Measurements from ENCODE around the gene RASGRP2. TPM values are rescaled to one million over a fixed set of nuclear protein-coding genes. Genes with fewer than 3 reads are reported as not detected.
A peak's percentile ranks its signal among the peaks of the same experiment; 100 is the strongest.

Gene RASGRP2
- 4.0 and 4.1 TPM in 2 replicates for total RNA-seq (2022)
- percentile 19 among the genes with signal in this experiment for Bru-seq, nascent RNA
- BruChase-seq, experiment 1, labeled RNA remaining after a 2-hour chase, result percentile 31 among the genes with signal in this experiment
- percentile 33 among the genes with signal in this experiment for BruChase-seq, experiment 2, labeled RNA remaining after a 6-hour chase
- long read RNA-seq, partial matches to known transcripts, result 0 of 3 reads
- long read RNA-seq, other reads (novel, unspliced or antisense), result 1 of 3 reads

DNA sequence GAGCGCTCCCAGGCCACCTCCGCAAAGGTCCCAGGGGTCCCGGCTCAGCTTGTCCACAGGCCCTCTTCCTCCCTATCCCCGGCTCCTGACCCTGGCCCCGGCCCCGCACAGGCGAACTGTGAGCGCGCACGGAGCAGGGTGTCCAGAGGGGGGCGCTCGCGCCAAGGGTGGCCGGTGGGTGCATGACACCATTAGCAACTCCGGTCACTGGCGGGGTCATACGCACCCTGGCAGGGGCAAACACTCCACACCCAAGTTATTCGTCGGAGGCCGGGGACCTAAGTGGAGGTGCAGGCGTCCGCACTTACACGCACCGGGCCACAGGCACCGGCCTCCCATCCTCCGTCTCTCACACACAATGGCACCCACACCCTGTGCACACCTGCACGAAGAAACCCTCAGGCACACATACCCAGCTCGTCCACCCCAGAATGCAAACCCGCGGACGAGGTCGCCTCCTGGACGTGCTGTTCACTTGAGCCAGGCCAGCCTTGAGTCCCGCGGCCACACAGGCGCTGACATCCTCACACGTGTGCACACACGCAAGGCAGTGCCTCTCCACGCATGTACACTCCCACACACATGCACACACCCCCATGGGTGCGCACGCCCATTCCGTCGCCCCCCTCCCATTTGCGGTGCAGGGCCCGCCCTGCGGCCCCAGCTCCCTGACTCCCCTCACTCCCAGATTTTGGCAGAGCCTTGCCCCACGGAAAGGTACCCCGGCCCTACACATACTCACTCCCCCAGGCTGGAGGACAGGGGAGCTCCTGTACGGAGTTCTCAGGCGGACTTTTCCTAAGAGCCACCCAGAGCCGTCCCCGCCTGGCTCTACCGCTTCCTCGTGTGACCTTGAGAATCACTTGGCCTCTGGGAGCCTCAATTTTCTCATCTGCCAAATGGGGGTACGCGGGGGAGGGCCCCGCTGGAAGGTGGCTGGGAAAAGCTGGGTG is at the start of gene RASGRP2:
Gene RASGRP2 (minus strand): TSS at position 552 of the 953 bp plus-strand sequence. CDS start 1,276 bp downstream, outside the sequence.
- Mint-ChIP-seq H3K9me3 (ENCODE audit: unreplicated experiment) (no peaks in the 10 kb centered on the region), H3K36me3 (ENCODE audit: insufficient read depth, unreplicated experiment) (peaks cover 11% of the 10 kb centered on the region), H3K4me1 (ENCODE audit: low read depth, unreplicated experiment) (peaks cover 9% of the 10 kb centered on the region), H3K27me3 (ENCODE audit: insufficient read depth, unreplicated experiment) (peaks cover 6% of the 10 kb centered on the region), H3K27ac (ENCODE audit: unreplicated experiment) (no peak within 1 kb of the TSS), H3K4me3 (ENCODE audit: unreplicated experiment) (peak within 1 kb of the TSS; percentile 69)
- no peaks in the 10 kb centered on the region for H3K36me3 ChIP-seq (ENCODE audit: control insufficient read depth, insufficient read depth, low read length)
- peak within 1 kb of the TSS; percentile 59 for H3K4me3 ChIP-seq (ENCODE audit: low read depth, low read length)
- ChIA-PET CTCF (interaction anchor here (0.6 to 2.4 kb wide), 12 partner anchors 28 to 426 kb away, joined by 3 to 11 read pairs (median 4); partner anchors contain the start of genes MEN1 and PRDX5), POLR2A (interaction anchor here (0.6 to 1.6 kb wide), 2 partner anchors 33 to 35 kb away, joined by 3 to 10 read pairs; partner anchors contain the start of gene SF1)
- intact Hi-C loops (cut with micrococcal nuclease; ENCODE audit: unreplicated experiment), result loop anchor here (1.0 kb wide), 1 partner anchor 56 kb away; no protein-coding TSS in a partner anchor
- TF ChIP-seq, protein P1, sequence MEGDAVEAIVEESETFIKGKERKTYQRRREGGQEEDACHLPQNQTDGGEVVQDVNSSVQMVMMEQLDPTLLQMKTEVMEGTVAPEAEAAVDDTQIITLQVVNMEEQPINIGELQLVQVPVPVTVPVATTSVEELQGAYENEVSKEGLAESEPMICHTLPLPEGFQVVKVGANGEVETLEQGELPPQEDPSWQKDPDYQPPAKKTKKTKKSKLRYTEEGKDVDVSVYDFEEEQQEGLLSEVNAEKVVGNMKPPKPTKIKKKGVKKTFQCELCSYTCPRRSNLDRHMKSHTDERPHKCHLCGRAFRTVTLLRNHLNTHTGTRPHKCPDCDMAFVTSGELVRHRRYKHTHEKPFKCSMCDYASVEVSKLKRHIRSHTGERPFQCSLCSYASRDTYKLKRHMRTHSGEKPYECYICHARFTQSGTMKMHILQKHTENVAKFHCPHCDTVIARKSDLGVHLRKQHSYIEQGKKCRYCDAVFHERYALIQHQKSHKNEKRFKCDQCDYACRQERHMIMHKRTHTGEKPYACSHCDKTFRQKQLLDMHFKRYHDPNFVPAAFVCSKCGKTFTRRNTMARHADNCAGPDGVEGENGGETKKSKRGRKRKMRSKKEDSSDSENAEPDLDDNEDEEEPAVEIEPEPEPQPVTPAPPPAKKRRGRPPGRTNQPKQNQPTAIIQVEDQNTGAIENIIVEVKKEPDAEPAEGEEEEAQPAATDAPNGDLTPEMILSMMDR (IDR thresholded peaks at IDR 0.05; ENCODE audit: insufficient read depth in 1 of 2, low read depth in 1 of 2, low read length in 1 of 2, severe bottlenecking in 1 of 2, unreplicated experiment in 1 of 2), result peak; percentile 62 to 73
- H3K9me3 ChIP-seq, result no peaks in the 10 kb centered on the region
- no TSS peak for BruUV-seq (replicated peaks)
- H3K4me1 ChIP-seq, result peaks cover 38% of the 10 kb centered on the region
- H3K27me3 ChIP-seq (replicated peaks; ENCODE audit: control insufficient read depth, insufficient read depth, low read length), result no peaks in the 10 kb centered on the region
- DNase-seq, result peak; percentile 78 to 87

DNA sequence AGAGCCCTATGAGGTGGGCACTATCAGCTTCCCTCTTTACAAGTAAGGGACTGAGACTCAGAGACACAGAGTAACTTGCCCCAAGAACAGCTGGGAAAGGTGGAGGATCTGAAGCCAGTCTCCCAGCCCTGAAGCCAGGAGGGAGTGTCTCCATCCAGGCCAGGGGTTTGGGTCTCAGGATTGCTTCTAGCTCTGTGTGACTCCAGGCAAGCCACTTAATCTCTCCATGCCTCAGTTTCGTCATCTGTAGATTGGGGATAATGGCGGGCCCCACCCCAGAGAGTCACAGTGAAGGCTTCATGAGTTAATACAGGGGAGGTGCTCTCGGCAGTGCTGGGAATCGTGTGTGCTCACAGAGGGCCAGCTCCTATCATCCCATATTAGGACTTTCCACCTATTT is 48.5 kb upstream of the RASGRP2 start:
- Histone ChIP-seq H3K9me3 (no peaks in the 10 kb centered on the region), H3K36me3 (ENCODE audit: control insufficient read depth, insufficient read depth, low read length) (no peaks in the 10 kb centered on the region; the same call in 1 of the 2 replicates), H3K27me3 (replicated peaks; ENCODE audit: control insufficient read depth, insufficient read depth, low read length) (no peaks in the 10 kb centered on the region), H3K4me3 (ENCODE audit: low read depth, low read length) (no peak overlapping the region), H3K4me1 (no peaks in the 10 kb centered on the region)
- no peaks in the 10 kb centered on the region for H3K9me3 Mint-ChIP-seq (ENCODE audit: unreplicated experiment)
- POLR2A ChIA-PET, result interaction anchor here (0.9 kb wide), 1 partner anchor 14 kb away, joined by 3 read pairs; no protein-coding TSS in a partner anchor
- no peak overlapping the region for H3K27ac Mint-ChIP-seq (ENCODE audit: unreplicated experiment)
- no peaks in the 10 kb centered on the region for H3K27me3 Mint-ChIP-seq (ENCODE audit: insufficient read depth, unreplicated experiment)
- no TSS peak for BruUV-seq (replicated peaks)
- intact Hi-C loops (cut with micrococcal nuclease; ENCODE audit: unreplicated experiment), result no loop called here
- no peaks in the 10 kb centered on the region for H3K4me1 Mint-ChIP-seq (ENCODE audit: low read depth, unreplicated experiment)
- H3K36me3 Mint-ChIP-seq (ENCODE audit: insufficient read depth, unreplicated experiment), result no peaks in the 10 kb centered on the region
- H3K4me3 Mint-ChIP-seq (ENCODE audit: unreplicated experiment), result no peak overlapping the region
- CTCF ChIA-PET, result interaction anchor here (0.6 kb wide), 1 partner anchor 1103 kb away, joined by 3 read pairs; no protein-coding TSS in a partner anchor
- peak in 1 of 2 experiments; percentile 14 for DNase-seq
- TF ChIP-seq, protein P1 (IDR thresholded peaks at IDR 0.05; ENCODE audit: insufficient read depth in 1 of 2, low read depth in 1 of 2, low read length in 1 of 2, severe bottlenecking in 1 of 2, unreplicated experiment in 1 of 2), result no peak

DNA sequence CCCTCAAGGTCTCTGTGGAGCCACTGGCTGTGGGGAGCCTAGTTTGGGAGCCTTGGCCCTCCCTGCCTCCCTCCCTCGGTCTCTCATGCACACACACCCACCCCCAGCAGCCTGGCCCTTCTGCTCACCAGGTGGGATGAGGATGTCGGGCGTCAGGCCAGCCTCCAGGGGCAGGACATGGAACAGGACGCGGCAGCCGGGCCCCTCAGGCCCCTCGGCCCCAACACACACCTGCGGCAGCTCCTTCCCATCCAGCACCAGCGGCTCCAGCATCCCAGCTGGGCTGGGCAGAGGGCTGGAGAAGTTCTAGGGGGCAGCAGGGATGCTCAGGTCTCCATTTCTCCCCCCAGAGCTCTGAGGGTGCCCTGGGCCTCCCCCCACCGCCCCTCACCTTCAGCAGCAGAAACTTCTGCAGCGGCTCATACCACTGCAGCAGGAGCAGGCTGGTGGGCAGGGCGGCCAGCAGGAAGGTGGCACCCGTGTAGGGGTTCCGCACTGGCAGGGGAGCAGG is 47.9 kb upstream of the RASGRP2 start:
- Mint-ChIP-seq H3K4me1 (ENCODE audit: low read depth, unreplicated experiment) (no peaks in the 10 kb centered on the region), H3K27me3 (ENCODE audit: insufficient read depth, unreplicated experiment) (no peaks in the 10 kb centered on the region), H3K36me3 (ENCODE audit: insufficient read depth, unreplicated experiment) (no peaks in the 10 kb centered on the region), H3K4me3 (ENCODE audit: unreplicated experiment) (no peak overlapping the region), H3K27ac (ENCODE audit: unreplicated experiment) (no peak overlapping the region), H3K9me3 (ENCODE audit: unreplicated experiment) (no peaks in the 10 kb centered on the region)
- H3K9me3 ChIP-seq, result no peaks in the 10 kb centered on the region
- ChIA-PET POLR2A (no interaction called here), CTCF (interaction anchor here (0.6 kb wide), 1 partner anchor 1103 kb away, joined by 3 read pairs; no protein-coding TSS in a partner anchor)
- DNase-seq, result peak in 1 of 2 experiments; percentile 30
- TF ChIP-seq, protein P1 (IDR thresholded peaks at IDR 0.05; ENCODE audit: insufficient read depth in 1 of 2, low read depth in 1 of 2, low read length in 1 of 2, severe bottlenecking in 1 of 2, unreplicated experiment in 1 of 2), result no peak
- H3K4me3 ChIP-seq (ENCODE audit: low read depth, low read length), result no peak overlapping the region
- no peaks in the 10 kb centered on the region for H3K4me1 ChIP-seq
- intact Hi-C loops (cut with micrococcal nuclease; ENCODE audit: unreplicated experiment), result no loop called here
- no peaks in the 10 kb centered on the region for H3K27me3 ChIP-seq (replicated peaks; ENCODE audit: control insufficient read depth, insufficient read depth, low read length)
- BruUV-seq (replicated peaks), result no TSS peak
- H3K36me3 ChIP-seq (ENCODE audit: control insufficient read depth, insufficient read depth, low read length), result no peaks in the 10 kb centered on the region; the same call in 1 of the 2 replicates
